ENCODE results near the gene KRTAP22-1.

- no peak for TF ChIP-seq CTCF (IDR thresholded peaks at IDR 0.05)
- no peak for TF ChIP-seq POLR2A (IDR thresholded peaks at IDR 0.05)
Measured at GRCh38 chr21:30620522-30620921, 19.6 kb downstream of the KRTAP22-1 start, which contains the start of gene KRTAP20-4.
